GM20431 (cell line): ENCODE measurements around the gene COL6A2.
"Not testable (repeated sequence)": the region's sequence is repeated elsewhere in the genome, so short reads cannot be mapped to it uniquely, and the experiment has no call there.

Experiments
- in situ Hi-C: fragments of 300-500 bp; cut with MseI, MboI; formaldehyde crosslinking; loops from one replicate; pipeline ENCODE4 v1.15.0; 2020; ENCODE audit warnings: low sequenced_read_pairs; ENCODE audit not compliant: unreplicated experiment

The COL6A2 gene

GRCh38 chr21:46092026-46092764, 5.7 kb upstream of the COL6A2 start:
- in situ Hi-C loops = no loop called here

- in situ Hi-C loops = no loop called here
Measured at GRCh38 chr21:46092811-46093667, 4.9 kb upstream of the COL6A2 start.

DNA sequence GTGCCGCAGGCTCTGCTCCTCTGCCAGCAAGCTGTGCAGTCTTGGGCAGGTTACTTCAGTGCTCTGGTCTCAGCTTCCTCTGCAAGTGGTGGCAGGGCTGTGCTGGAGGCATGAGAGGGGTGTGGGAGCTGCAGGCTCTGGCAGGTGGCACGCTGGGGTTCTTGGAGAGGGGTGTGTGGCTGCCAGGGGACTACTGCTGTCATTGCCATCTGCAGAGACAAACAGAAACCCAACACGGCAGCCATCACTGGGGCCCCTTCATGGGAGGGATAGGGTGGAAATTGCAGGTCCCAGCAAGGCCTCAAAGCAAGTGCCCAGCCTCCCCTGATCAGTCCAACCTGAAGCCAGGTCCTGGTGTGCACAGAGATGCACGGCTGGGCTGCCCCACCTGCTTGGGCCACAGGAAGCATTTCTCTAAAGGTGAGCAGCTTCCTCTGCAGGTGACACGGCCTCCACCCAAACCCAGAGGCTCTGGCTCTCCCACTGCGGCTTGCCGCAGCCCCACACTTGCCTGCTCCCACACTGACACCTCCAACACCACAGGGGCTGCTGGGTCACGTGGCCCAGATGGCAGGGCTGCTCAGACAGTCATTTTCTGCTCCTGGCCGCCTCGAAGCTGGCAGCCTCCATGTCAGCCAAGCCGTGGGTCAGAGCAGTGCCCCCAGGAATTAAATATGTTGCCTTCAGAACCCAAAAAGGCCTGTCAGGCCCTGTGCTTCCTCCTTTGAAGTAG, 4.1 kb upstream of the COL6A2 start:
- in situ Hi-C loops = no loop called here

- in situ Hi-C loops = no loop called here
Measured at GRCh38 chr21:46094401-46095082, 3.4 kb upstream of the COL6A2 start.

GRCh38 chr21:46095083-46095719, 2.7 kb upstream of the COL6A2 start:
- in situ Hi-C loops = no loop called here

DNA sequence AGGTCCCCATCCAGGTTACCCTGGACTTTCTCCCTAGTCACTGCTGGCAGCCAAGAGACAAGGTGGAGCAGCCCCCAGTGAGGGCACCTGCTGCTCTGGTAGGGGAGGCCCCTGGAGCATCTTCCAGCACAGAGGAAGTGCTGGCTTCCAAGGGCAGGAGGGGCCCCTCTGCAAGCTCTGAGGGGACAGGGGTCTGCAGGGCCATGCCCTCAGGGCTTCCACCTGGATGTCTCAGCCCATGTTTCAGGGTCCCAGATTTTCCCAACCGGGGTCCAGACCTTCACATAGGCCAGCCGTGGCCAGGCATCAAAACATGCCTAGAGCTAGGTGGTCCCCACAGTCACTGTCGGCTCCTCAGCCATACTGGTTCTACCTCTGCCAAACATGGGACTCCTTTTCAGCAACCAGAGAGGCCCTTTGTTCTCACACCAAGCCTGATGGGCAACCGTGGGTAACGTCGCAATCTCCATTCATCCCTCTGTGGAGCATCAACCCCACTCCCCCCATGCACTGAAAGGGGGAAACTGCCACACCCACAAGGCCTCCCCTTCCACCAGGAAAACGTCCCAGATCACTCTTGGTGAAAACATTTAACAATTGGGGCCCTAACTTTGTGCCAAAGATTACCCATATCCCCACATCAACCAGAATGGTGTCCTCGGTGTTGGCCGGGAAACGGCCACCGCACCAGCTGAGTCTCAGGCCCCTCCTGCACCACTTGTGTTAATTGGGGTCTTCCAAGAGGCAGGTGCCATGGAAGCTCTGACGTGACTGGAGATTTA, 1.9 kb upstream of the COL6A2 start:
- in situ Hi-C loops = no loop called here

DNA sequence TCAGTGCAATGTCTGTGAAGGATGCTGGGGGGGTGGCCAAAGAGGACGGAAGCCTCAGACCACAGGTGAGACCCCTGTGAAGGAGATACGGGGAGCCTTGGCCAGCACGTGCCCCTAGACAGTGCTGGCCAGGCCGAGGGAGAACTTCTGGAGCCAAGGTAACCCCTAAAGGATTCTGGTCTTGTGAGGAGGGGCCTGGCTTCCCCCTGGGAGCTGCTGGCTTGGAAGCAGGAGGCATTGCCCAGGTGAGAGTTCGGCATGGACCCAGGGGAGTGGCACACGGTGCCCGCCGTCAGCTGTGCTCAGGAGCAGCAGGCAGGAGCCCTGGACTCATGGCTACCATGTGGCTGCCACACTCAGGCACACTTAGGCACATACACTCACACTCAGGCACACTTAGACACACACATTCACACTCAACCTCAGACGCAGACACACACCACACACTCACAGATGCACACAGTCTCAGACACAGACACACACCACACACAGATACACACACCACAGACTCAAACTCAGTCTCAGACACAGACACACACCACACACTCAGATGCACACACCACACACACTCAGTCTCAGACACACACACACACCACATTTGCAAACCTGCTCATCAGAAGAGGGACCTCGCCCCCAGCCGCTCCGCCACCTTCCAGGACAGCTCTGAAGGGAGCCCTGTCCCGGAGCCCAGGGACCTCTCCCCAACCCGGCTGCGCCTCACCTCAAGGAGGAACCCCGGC, 1.1 kb upstream of the COL6A2 start:
- in situ Hi-C loops = no loop called here

- in situ Hi-C loops = no loop called here
Measured at GRCh38 chr21:46098303-46099141, 610 bp downstream of the COL6A2 start.

GRCh38 chr21:46099476-46099875, 1.6 kb downstream of the COL6A2 start:
- in situ Hi-C loops = no loop called here

DNA sequence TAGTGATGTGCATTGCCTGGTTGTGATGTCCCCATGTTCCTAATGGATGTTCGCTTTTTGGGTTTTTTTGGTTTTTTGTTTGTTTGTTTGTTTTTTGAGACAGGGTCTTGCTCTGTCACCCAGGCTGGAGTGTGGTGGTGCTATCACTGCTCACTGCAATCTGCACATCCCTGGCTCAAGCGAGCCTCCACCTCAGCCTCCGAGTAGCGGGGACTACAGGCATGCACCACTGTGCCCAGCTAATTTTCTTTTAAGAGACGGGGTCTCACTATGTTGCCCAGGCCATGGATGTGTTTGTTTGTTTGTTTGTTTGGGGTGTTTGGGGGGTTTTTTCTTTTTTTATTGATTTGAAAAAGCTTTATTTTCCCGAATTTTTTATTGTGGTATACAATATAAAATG, 2.1 kb downstream of the COL6A2 start:
- in situ Hi-C loops = no loop called here

- in situ Hi-C loops = no loop called here
Measured at GRCh38 chr21:46100426-46100825, 2.5 kb downstream of the COL6A2 start.

DNA sequence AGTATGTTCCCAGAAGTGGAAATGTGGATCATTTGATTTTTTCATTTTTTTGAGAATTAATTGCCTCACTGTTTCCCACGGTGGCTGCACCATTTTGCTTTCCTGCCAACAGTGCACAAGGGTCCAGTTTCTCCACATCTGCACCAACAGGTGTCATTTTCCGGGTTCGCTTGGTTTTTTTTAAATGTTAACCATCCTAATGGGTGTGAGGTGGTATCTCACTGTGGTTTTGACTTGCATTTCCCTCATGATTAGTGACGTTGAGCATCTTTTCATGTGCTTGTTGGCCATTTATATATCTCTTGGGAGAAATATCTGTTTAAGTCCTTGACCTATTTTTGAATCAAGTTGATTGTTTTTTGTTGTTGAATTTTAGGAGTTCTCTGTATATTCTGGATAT, 3.0 kb downstream of the COL6A2 start:
- in situ Hi-C loops = no loop called here

DNA sequence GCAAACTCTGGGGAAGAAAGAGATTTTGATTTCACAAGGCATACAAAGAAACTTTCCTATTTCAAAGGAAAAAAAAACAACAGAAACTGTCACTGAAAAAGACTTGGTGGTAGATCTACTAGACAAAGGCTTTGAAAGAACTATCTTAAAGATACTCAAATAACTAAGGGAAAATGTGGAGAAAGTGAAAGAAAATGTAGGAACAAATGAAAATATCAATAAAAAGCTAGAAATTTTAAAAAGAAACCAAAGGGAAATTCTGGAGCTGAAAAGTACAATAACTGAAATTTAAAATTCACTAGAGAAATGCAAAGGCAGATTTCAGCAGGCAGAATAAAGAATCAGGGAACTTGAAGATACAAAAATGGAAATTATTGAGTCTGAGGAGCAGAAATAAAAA, 6.2 kb downstream of the COL6A2 start:
- in situ Hi-C loops = no loop called here

GRCh38 chr21:46107376-46107775, 9.5 kb downstream of the COL6A2 start:
- in situ Hi-C loops = not testable (repeated sequence)

DNA sequence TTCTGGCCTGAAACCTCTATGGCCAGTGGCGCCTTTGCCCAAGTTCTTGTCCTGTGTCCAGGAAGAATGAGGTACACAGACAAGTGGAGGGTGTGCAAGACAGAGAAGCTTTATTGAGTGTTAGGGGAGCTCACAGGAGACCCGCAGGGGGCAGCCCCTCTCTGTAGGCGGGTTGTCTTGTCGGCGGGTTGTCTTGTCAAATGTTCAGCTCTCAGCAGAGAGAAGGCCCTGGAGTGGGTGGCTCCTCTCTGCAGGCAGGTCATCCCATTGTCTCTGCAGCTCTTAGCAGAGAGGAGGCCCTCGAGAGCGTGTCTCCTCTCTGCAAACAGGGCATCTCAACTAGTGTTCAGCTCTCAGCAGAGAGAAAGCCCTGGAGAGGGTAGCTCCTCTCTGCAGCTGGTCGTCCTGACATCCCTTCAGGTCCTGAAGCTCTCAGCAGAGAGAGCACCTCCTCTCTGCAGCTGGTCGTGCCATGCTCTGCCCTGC, 11.0 kb downstream of the COL6A2 start:
- in situ Hi-C loops = no loop called here

GRCh38 chr21:46109313-46110221, 11.7 kb downstream of the COL6A2 start:
- in situ Hi-C loops = no loop called here
